CD8-positive, alpha-beta memory T cell (primary cell): Measurements from ENCODE around the gene MAGIX. TPM values are rescaled to one million over a fixed set of nuclear protein-coding genes. Genes with fewer than 3 reads are reported as not detected.
A peak's percentile ranks its signal among the peaks of the same experiment; 100 is the strongest.

Source experiments
- CTCF ChIA-PET: fragments of 350-600 bp; sonication (Branson Sonifier 250); formaldehyde crosslinking; loops from one replicate; lab custom pipeline; 2021; ENCODE audit warnings: antibody characterized with exemption; lab: Charles Lee
- POLR2A ChIA-PET: fragments of 350-600 bp; sonication (Branson Sonifier 250); formaldehyde crosslinking; loops from one replicate; lab custom pipeline; 2021; ENCODE audit warnings: antibody characterized with exemption; lab: Charles Lee
- DNase-seq, 5 donors: peaks; one replicate each; pipeline versions ENCODE4 v3.0.0 to v3.0.0-alpha.2; 2020 to 2022; ENCODE audit warnings: mixed read lengths in 1 of 5
- H3K27ac ChIP-seq: one replicate; pipeline ENCODE4 v1.7.0; 2013; ENCODE audit warnings: low read depth, mild to moderate bottlenecking, low read length, moderate library complexity
- H3K27me3 ChIP-seq: 2 replicates; pipeline ENCODE4 v1.7.0; 2013; ENCODE audit warnings: low read length, mild to moderate bottlenecking; ENCODE audit not compliant: insufficient read depth, poor library complexity, severe bottlenecking
- H3K36me3 ChIP-seq: 2 replicates; pipeline ENCODE4 v1.7.0; 2013; ENCODE audit warnings: mild to moderate bottlenecking, low read length, moderate library complexity; ENCODE audit not compliant: insufficient read depth
- H3K4me1 ChIP-seq: 2 replicates; pipeline ENCODE4 v1.7.0; 2013; ENCODE audit warnings: mild to moderate bottlenecking, low read length, moderate library complexity; ENCODE audit not compliant: insufficient read depth
- H3K4me3 ChIP-seq: 2 replicates; pipeline ENCODE4 v1.7.0; 2013; ENCODE audit warnings: mild to moderate bottlenecking, low read length
- H3K9me3 ChIP-seq: 2 replicates; pipeline ENCODE4 v1.7.0; 2013; ENCODE audit warnings: mild to moderate bottlenecking, low read length
- H3K27ac Mint-ChIP-seq, 8 donors: one replicate each; pipeline ENCODE4 v1.8.0; 2020 to 2021; ENCODE audit warnings: mixed read lengths in 8 of 8, mild to moderate bottlenecking in 6 of 8, inconsistent platforms in 3 of 8, moderate library complexity in 3 of 8
- H3K27me3 Mint-ChIP-seq, 2 donors: one replicate each; pipeline ENCODE4 v1.8.0; 2020 to 2021; ENCODE audit warnings: mixed read lengths in 2 of 2, mild to moderate bottlenecking in 1 of 2, moderate library complexity in 1 of 2
- H3K36me3 Mint-ChIP-seq, 3 donors: one replicate each; pipeline ENCODE4 v1.8.0; 2020 to 2021; ENCODE audit warnings: mixed read lengths in 3 of 3, inconsistent platforms in 1 of 3, mild to moderate bottlenecking in 1 of 3
- H3K4me1 Mint-ChIP-seq, 3 donors: one replicate each; pipeline ENCODE4 v1.8.0; 2020 to 2021; ENCODE audit warnings: mixed read lengths in 3 of 3, inconsistent platforms in 1 of 3, mild to moderate bottlenecking in 1 of 3
- H3K4me3 Mint-ChIP-seq, 7 donors: one replicate each; pipeline ENCODE4 v1.8.0; 2020 to 2021; ENCODE audit warnings: mixed read lengths in 7 of 7, mild to moderate bottlenecking in 6 of 7, moderate library complexity in 4 of 7, inconsistent platforms in 2 of 7
- H3K9me3 Mint-ChIP-seq, 5 donors: one replicate each; pipeline ENCODE4 v1.8.0; 2020 to 2022; ENCODE audit warnings: mixed read lengths in 5 of 5, mild to moderate bottlenecking in 3 of 5, moderate library complexity in 2 of 5, inconsistent platforms in 1 of 5
- polyA plus RNA-seq: library from polyadenylated mRNA; unstranded; fragments of 300-500 nt; fragmentation: Illumina TruSeq; gene quantifications from one replicate; pipeline ENCODE4 v1.2.3, GENCODE V29; 2021
- total RNA-seq, 2 experiments: library from RNA; stranded (reverse); gene quantifications; one replicate each; pipeline ENCODE4 v1.2.3, GENCODE V29; 2021

The MAGIX gene
- total and polyA plus RNA-seq, 3 experiments from 2014 or later, result 0.25 to 1.4 (median 1.4) TPM

DNA sequence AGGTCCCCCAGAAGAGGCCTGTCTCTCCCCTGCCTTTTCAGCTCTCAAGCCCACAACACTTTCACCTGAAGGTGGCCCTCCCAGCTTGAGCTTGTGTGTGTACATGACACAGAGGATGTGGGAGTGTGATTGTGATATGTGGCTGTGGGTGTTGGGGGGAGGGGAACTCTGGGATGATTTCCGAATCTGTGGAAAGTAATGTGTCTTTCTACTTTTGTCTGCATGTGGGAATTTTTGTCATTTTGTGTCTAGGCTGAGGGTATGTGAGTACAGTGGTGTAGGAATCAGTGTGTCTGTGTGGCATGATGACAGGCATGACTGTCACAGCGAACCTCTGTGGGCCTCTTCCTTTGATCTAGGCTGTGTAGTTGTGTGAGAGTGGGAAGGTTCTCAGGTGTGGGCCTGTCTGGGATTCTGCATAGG is 31.0 kb downstream of the MAGIX start:
- H3K4me3 ChIP-seq, result no peak overlapping the region
- no peaks in the 10 kb centered on the region for H3K9me3 ChIP-seq
- H3K27me3 ChIP-seq, result no peaks in the 10 kb centered on the region
- H3K4me1 ChIP-seq, result peaks cover 16% of the 10 kb centered on the region
- ChIA-PET CTCF (interaction anchor here (1.2 to 4.7 kb wide), 4 partner anchors 17 to 686 kb away, joined by 3 to 25 read pairs (median 4); partner anchors contain the start of genes PPP1R3F and USP27X), POLR2A (no interaction called here)
- H3K4me3 Mint-ChIP-seq, result peak overlapping the region in 1 of 7 donors; percentile 87
- peaks cover 22 to 29% (median 22%) of the 10 kb centered on the region in 3 donors for H3K4me1 Mint-ChIP-seq
- no peaks in the 10 kb centered on the region for H3K9me3 Mint-ChIP-seq
- peaks cover 0 to 2% of the 10 kb centered on the region in 2 donors for H3K27me3 Mint-ChIP-seq
- no peak for DNase-seq
- H3K27ac Mint-ChIP-seq, result peak overlapping the region in 4 of 8 donors; percentile 5 to 69 (median 31)
- no peak overlapping the region for H3K27ac ChIP-seq
- H3K36me3 ChIP-seq, result no peaks in the 10 kb centered on the region
- H3K36me3 Mint-ChIP-seq, result peaks cover 0 to 4% (median 1%) of the 10 kb centered on the region in 3 donors

- CTCF ChIA-PET, result no interaction called here
- peak overlapping the region in 2 of 7 donors; percentile 1 to 44 for H3K4me3 Mint-ChIP-seq
Measured at GRCh38 chrX:49197543-49198087, 35.1 kb downstream of the MAGIX start.

GRCh38 chrX:49198540-49199314 is 36.2 kb downstream of the MAGIX start:
- Mint-ChIP-seq H3K4me1 (peaks cover 6 to 17% (median 10%) of the 10 kb centered on the region in 3 donors), H3K27me3 (peaks cover 0 to 2% of the 10 kb centered on the region in 2 donors), H3K27ac (peak overlapping the region in 1 of 8 donors; percentile 15), H3K4me3 (peak overlapping the region in 3 of 7 donors; percentile 1 to 82 (median 44)), H3K36me3 (peaks cover 0 to 3% (median 1%) of the 10 kb centered on the region in 3 donors), H3K9me3 (no peaks in the 10 kb centered on the region)
- ChIA-PET POLR2A (no interaction called here), CTCF (no interaction called here)
- no peaks in the 10 kb centered on the region for H3K36me3 ChIP-seq
- H3K27ac ChIP-seq, result no peak overlapping the region
- H3K4me1 ChIP-seq, result no peaks in the 10 kb centered on the region
- DNase-seq, result no peak
- no peaks in the 10 kb centered on the region for H3K27me3 ChIP-seq
- no peak overlapping the region for H3K4me3 ChIP-seq
- H3K9me3 ChIP-seq, result no peaks in the 10 kb centered on the region

More at GRCh38 chrX:49197543-49198087, 35.1 kb downstream of the MAGIX start:
- no peak overlapping the region for H3K4me3 ChIP-seq
- peaks cover 10% of the 10 kb centered on the region for H3K4me1 ChIP-seq
- H3K27ac Mint-ChIP-seq, result no peak overlapping the region
- H3K36me3 ChIP-seq, result no peaks in the 10 kb centered on the region
- no peaks in the 10 kb centered on the region for H3K9me3 ChIP-seq
- no peak for DNase-seq
- no peaks in the 10 kb centered on the region for H3K27me3 ChIP-seq
- no peaks in the 10 kb centered on the region for H3K9me3 Mint-ChIP-seq
- H3K4me1 Mint-ChIP-seq, result peaks cover 17 to 28% (median 17%) of the 10 kb centered on the region in 3 donors
- POLR2A ChIA-PET, result no interaction called here
- peaks cover 0 to 2% of the 10 kb centered on the region in 2 donors for H3K27me3 Mint-ChIP-seq
- peaks cover 0 to 3% (median 1%) of the 10 kb centered on the region in 3 donors for H3K36me3 Mint-ChIP-seq
- no peak overlapping the region for H3K27ac ChIP-seq

DNA sequence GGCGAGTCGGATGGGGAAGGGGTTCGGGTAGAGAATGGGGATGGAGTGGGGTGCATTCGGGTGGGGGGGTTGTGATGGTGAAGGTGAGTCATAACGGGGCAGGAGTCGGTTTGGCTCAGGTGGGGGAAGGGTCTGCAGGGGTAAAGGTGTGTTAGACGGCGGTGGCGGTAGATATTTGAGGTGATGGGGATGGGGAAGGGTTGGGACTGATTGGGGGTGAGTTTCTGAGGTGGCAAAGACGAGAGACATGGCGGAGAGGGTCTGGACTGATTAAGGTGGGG is 36.7 kb downstream of the MAGIX start:
- Mint-ChIP-seq H3K36me3 (peaks cover 0 to 2% (median 1%) of the 10 kb centered on the region in 3 donors), H3K27me3 (peaks cover 0 to 4% of the 10 kb centered on the region in 2 donors), H3K4me1 (peaks cover 3 to 14% (median 7%) of the 10 kb centered on the region in 3 donors), H3K9me3 (no peaks in the 10 kb centered on the region), H3K4me3 (no peak overlapping the region), H3K27ac (no peak overlapping the region)
- POLR2A ChIA-PET, result no interaction called here
- no peaks in the 10 kb centered on the region for H3K4me1 ChIP-seq
- no peaks in the 10 kb centered on the region for H3K9me3 ChIP-seq
- H3K36me3 ChIP-seq, result no peaks in the 10 kb centered on the region
- DNase-seq, result no peak
- CTCF ChIA-PET, result no interaction called here
- H3K4me3 ChIP-seq, result no peak overlapping the region
- no peak overlapping the region for H3K27ac ChIP-seq
- H3K27me3 ChIP-seq, result no peaks in the 10 kb centered on the region

- H3K27ac ChIP-seq, result no peak within 1 kb of the TSS
- Mint-ChIP-seq H3K27me3 (peaks cover 0 to 2% of the 10 kb centered on the region in 2 donors), H3K4me1 (peaks cover 3 to 14% (median 7%) of the 10 kb centered on the region in 3 donors), H3K9me3 (no peaks in the 10 kb centered on the region), H3K4me3 (peak within 1 kb of the TSS; percentile 53 to 82 (median 64)), H3K36me3 (peaks cover 0 to 1% (median 0%) of the 10 kb centered on the region in 3 donors), H3K27ac (peak within 1 kb of the TSS in 7 of 8 donors; percentile 19 to 71 (median 50))
- no peaks in the 10 kb centered on the region for H3K27me3 ChIP-seq
- H3K36me3 ChIP-seq, result no peaks in the 10 kb centered on the region
- peak; percentile 83 to 92 (median 86) for DNase-seq
- no peaks in the 10 kb centered on the region for H3K4me1 ChIP-seq
- ChIA-PET CTCF (no interaction called here), POLR2A (no interaction called here)
- peak within 1 kb of the TSS; percentile 44 for H3K4me3 ChIP-seq
- no peaks in the 10 kb centered on the region for H3K9me3 ChIP-seq
Measured at GRCh38 chrX:49199906-49200771, 37.6 kb downstream of the MAGIX start, which contains the start of gene SYP. SYP (minus strand) TSS chrX:49200193; CDS start chrX:49200186, 7 bp downstream.

DNA sequence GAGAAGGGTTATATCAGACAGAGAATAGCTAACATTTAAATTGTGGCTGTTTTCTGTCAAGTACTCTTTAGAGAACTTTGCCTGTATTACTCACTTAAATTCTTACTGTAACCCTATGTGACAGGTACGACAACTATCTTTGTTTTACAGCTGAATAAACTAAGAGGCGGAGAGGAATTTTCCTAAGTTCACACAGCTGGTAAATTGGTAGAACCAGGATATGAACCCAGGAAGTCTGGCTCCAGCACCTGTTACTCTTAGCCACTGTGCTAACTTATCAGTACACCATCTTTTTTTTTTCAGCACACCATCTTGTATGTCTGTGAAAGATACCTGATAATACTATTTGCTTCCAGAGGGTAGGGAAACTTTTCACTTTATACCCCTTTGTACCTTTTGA is 39.5 kb downstream of the MAGIX start:
- H3K9me3 Mint-ChIP-seq, result no peaks in the 10 kb centered on the region
- no peaks in the 10 kb centered on the region for H3K27me3 ChIP-seq
- H3K4me1 Mint-ChIP-seq, result peaks cover 3 to 14% (median 7%) of the 10 kb centered on the region in 3 donors
- H3K27me3 Mint-ChIP-seq, result peaks cover 0 to 4% of the 10 kb centered on the region in 2 donors
- H3K27ac Mint-ChIP-seq, result peak overlapping the region in 2 of 8 donors; percentile 8 to 70
- POLR2A ChIA-PET, result interaction anchor here (0.8 kb wide), 1 partner anchor 15 kb away, joined by 3 read pairs; no protein-coding TSS in a partner anchor
- H3K36me3 Mint-ChIP-seq, result peaks cover 0 to 1% (median 0%) of the 10 kb centered on the region in 3 donors
- H3K4me1 ChIP-seq, result no peaks in the 10 kb centered on the region
- H3K27ac ChIP-seq, result no peak overlapping the region
- no peak for DNase-seq
- no peak overlapping the region for H3K4me3 ChIP-seq
- H3K9me3 ChIP-seq, result no peaks in the 10 kb centered on the region
- H3K36me3 ChIP-seq, result no peaks in the 10 kb centered on the region
- CTCF ChIA-PET, result no interaction called here
- peak overlapping the region in 1 of 7 donors; percentile 45 for H3K4me3 Mint-ChIP-seq

GRCh38 chrX:49203536-49203935 is 41.0 kb downstream of the MAGIX start:
- POLR2A ChIA-PET, result no interaction called here
- H3K9me3 Mint-ChIP-seq, result no peaks in the 10 kb centered on the region
- Histone ChIP-seq H3K9me3 (no peaks in the 10 kb centered on the region), H3K4me1 (no peaks in the 10 kb centered on the region), H3K27me3 (no peaks in the 10 kb centered on the region), H3K4me3 (no peak overlapping the region), H3K36me3 (no peaks in the 10 kb centered on the region), H3K27ac (no peak overlapping the region)
- H3K27me3 Mint-ChIP-seq, result peaks cover 0 to 4% of the 10 kb centered on the region in 2 donors
- no peaks in the 10 kb centered on the region for H3K36me3 Mint-ChIP-seq
- no peak for DNase-seq
- H3K4me3 Mint-ChIP-seq, result peak overlapping the region in 1 of 7 donors; percentile 58
- peaks cover 3 to 7% (median 3%) of the 10 kb centered on the region in 3 donors for H3K4me1 Mint-ChIP-seq
- peak overlapping the region in 1 of 8 donors; percentile 66 for H3K27ac Mint-ChIP-seq
- CTCF ChIA-PET, result no interaction called here
